Keratinocyte (primary cell): ENCODE data around the gene PAPOLA. TPM values are rescaled to one million over a fixed set of nuclear protein-coding genes. Genes with fewer than 3 reads are reported as not detected.

Source experiments
- DNase-seq: peaks from one replicate; pipeline ENCODE4 v3.0.0-alpha.2; 2011; ENCODE audit warnings: low read depth, missing footprints, low spot score
- FAIRE-seq: peaks from 2 replicates; lab custom pipeline; 2011; peaks lifted over from hg19 to GRCh38; lab: Jason Lieb, UNC
- H2AFZ ChIP-seq: 2 replicates; pipeline ENCODE4 v1.6.0; 2012; ENCODE audit warnings: low read length, control low read depth, inconsistent platforms; ENCODE audit not compliant: control insufficient read depth
- H3K27ac ChIP-seq: 2 replicates; pipeline ENCODE4 v1.5.1; 2011; ENCODE audit warnings: low read length; ENCODE audit not compliant: control insufficient read depth, insufficient read depth
- H3K27me3 ChIP-seq: 3 replicates; pipeline ENCODE4 v1.6.0; 2011; ENCODE audit warnings: low read length; ENCODE audit not compliant: control insufficient read depth, insufficient read depth; ENCODE audit errors: extremely low read depth
- H3K36me3 ChIP-seq, 2 experiments: 2 replicates in 1 of 2; 3 replicates in 1 of 2; pipeline ENCODE4 v1.5.1; 2011; ENCODE audit warnings: low read length in 2 of 2, mild to moderate bottlenecking in 1 of 2; ENCODE audit not compliant: control insufficient read depth in 2 of 2, insufficient read depth in 2 of 2; ENCODE audit errors: extremely low read depth in 1 of 2
- H3K4me1 ChIP-seq: 3 replicates; pipeline ENCODE4 v1.5.1; 2011; ENCODE audit warnings: low read length; ENCODE audit not compliant: control insufficient read depth, insufficient read depth; ENCODE audit errors: extremely low read depth
- H3K4me2 ChIP-seq: 3 replicates; pipeline ENCODE4 v1.6.0; 2011; ENCODE audit warnings: low read depth, low read length; ENCODE audit not compliant: control insufficient read depth, insufficient read depth; ENCODE audit errors: extremely low read depth
- H3K4me3 ChIP-seq, 3 experiments: fragments of 200-600 bp in 1 of 3; sonication (generic) in 1 of 3; 2 replicates in 2 of 3; 3 replicates in 1 of 3; pipeline ENCODE4 v1.5.1; 2011 to 2016; ENCODE audit warnings: low read length in 3 of 3, mild to moderate bottlenecking in 3 of 3, control low read depth in 2 of 3, inconsistent platforms in 1 of 3, low read depth in 1 of 3, mixed read lengths in 1 of 3, mixed run types in 1 of 3, moderate library complexity in 1 of 3; ENCODE audit not compliant: control insufficient read depth in 2 of 3, insufficient read depth in 2 of 3; ENCODE audit errors: extremely low read depth in 1 of 3
- H3K79me2 ChIP-seq: 2 replicates; pipeline ENCODE4 v1.6.0; 2012; ENCODE audit warnings: low read length; ENCODE audit not compliant: control insufficient read depth, insufficient read depth
- H3K9ac ChIP-seq: 3 replicates; pipeline ENCODE4 v1.6.0; 2011; ENCODE audit warnings: low read length; ENCODE audit not compliant: control insufficient read depth, insufficient read depth; ENCODE audit errors: extremely low read depth
- H3K9me1 ChIP-seq: 3 replicates; pipeline ENCODE4 v1.6.0; 2011; ENCODE audit warnings: low read length; ENCODE audit not compliant: control insufficient read depth, insufficient read depth; ENCODE audit errors: extremely low read depth
- H3K9me3 ChIP-seq: 2 replicates; pipeline ENCODE4 v1.5.1; 2012; ENCODE audit warnings: low read depth, low read length; ENCODE audit not compliant: control insufficient read depth
- H4K20me1 ChIP-seq: 3 replicates; pipeline ENCODE4 v1.6.0; 2011; ENCODE audit warnings: low read length; ENCODE audit not compliant: control insufficient read depth, insufficient read depth; ENCODE audit errors: extremely low read depth
- EZH2 ChIP-seq: IDR thresholded peaks from one replicate; pipeline ENCODE4 v1.6.1; 2012; ENCODE audit warnings: inconsistent platforms, mild to moderate bottlenecking, low read length, moderate library complexity
- dilution Hi-C: fragments of 300-500 bp; cut with MboI; formaldehyde crosslinking; loops from one replicate; pipeline ENCODE4 v1.7.0; 2020; ENCODE audit warnings: low sequenced_read_pairs; ENCODE audit not compliant: extremely low pct_ligation_motif_present
- polyA plus RNA-seq, 5 experiments: library from polyadenylated mRNA; depleted of rRNA in 3 of 5; stranded (reverse) in 3 of 5; stranded (forward) in 1 of 5; unstranded in 1 of 5; fragments of >200 nt; gene quantifications; 1 replicate in 1 of 5; 2 replicates in 3 of 5; 3 replicates in 1 of 5; pipeline versions ENCODE4 v1.2.1 to v1.2.3, GENCODE V29; 2011 to 2012; ENCODE audit warnings: missing spikeins in 2 of 5, low read depth in 1 of 5, low replicate concordance in 1 of 5
- TF ChIP-seq, protein P1 (sequence below), 3 experiments: IDR thresholded peaks in 1 of 3; conservative IDR thresholded peaks in 1 of 3; optimal IDR thresholded peaks in 1 of 3; 2 replicates in 2 of 3; 3 replicates in 1 of 3; pipeline versions ENCODE3 to v1.5.1; 2011; ENCODE audit warnings: low read length in 3 of 3, mild to moderate bottlenecking in 3 of 3, moderate library complexity in 2 of 3, control low read depth in 1 of 3, inconsistent platforms in 1 of 3; ENCODE audit not compliant: insufficient read depth in 2 of 3; ENCODE audit errors: extremely low read depth in 1 of 3

The PAPOLA gene
- polyA plus RNA-seq, 1 donor (not counting 4 experiments of a cell fraction or from before 2014, with no cell fraction given): 154 TPM

DNA sequence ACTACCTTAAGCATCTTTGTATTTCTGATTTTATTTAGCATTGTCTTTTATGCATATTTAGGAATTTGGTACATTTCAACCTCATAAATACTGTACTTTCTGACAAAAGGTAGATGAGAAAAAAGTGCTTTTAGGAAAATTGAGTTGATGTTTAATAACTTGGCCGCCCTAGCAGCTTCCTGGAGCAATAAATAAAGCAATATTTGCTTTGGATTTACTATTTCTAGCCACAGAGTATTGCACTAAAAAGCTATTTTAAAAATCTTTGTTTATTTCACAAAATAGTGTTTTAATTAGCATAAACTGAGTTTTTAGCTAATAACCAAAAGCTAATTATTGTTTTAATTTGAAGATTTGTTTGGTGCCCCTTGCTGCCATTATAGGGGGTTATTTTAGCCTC is 9.5 kb downstream of the PAPOLA start:
- Histone ChIP-seq H2AFZ (no peak overlapping the region), H3K79me2 (peaks cover 98% of the 10 kb centered on the region), H4K20me1 (peaks cover 21% of the 10 kb centered on the region), H3K27me3 (no peaks in the 10 kb centered on the region), H3K4me1 (peaks cover 6% of the 10 kb centered on the region), H3K27ac (no peak overlapping the region), H3K4me3 (no peak overlapping the region), H3K9me1 (no peaks in the 10 kb centered on the region), H3K4me2 (no peak overlapping the region), H3K9ac (no peak overlapping the region), H3K9me3 (no peaks in the 10 kb centered on the region), H3K36me3 (no peaks in the 10 kb centered on the region)
- DNase-seq (no peak), FAIRE-seq (no peak)
- dilution Hi-C loops: no loop called here
- TF ChIP-seq EZH2: no peak
- TF ChIP-seq, protein P1, sequence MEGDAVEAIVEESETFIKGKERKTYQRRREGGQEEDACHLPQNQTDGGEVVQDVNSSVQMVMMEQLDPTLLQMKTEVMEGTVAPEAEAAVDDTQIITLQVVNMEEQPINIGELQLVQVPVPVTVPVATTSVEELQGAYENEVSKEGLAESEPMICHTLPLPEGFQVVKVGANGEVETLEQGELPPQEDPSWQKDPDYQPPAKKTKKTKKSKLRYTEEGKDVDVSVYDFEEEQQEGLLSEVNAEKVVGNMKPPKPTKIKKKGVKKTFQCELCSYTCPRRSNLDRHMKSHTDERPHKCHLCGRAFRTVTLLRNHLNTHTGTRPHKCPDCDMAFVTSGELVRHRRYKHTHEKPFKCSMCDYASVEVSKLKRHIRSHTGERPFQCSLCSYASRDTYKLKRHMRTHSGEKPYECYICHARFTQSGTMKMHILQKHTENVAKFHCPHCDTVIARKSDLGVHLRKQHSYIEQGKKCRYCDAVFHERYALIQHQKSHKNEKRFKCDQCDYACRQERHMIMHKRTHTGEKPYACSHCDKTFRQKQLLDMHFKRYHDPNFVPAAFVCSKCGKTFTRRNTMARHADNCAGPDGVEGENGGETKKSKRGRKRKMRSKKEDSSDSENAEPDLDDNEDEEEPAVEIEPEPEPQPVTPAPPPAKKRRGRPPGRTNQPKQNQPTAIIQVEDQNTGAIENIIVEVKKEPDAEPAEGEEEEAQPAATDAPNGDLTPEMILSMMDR (optimal IDR thresholded peaks at IDR 0.05 in 1 of 3, IDR thresholded peaks at IDR 0.05 in 1 of 3, conservative IDR thresholded peaks at IDR 0.05 in 1 of 3; ENCODE audit: extremely low read depth in 1 of 3, insufficient read depth in 2 of 3, low read length in 3 of 3): no peak

GRCh38 chr14:96512122-96512521 is 9.9 kb downstream of the PAPOLA start:
- Histone ChIP-seq H3K9ac (no peak overlapping the region), H3K79me2 (peaks cover 98% of the 10 kb centered on the region), H2AFZ (no peak overlapping the region), H3K4me2 (no peak overlapping the region), H3K9me1 (no peaks in the 10 kb centered on the region), H4K20me1 (peaks cover 21% of the 10 kb centered on the region), H3K9me3 (no peaks in the 10 kb centered on the region), H3K36me3 (no peaks in the 10 kb centered on the region), H3K4me3 (no peak overlapping the region), H3K27ac (no peak overlapping the region), H3K27me3 (no peaks in the 10 kb centered on the region), H3K4me1 (peaks cover 6% of the 10 kb centered on the region)
- dilution Hi-C loops: no loop called here
- FAIRE-seq (no peak), DNase-seq (no peak)
- TF ChIP-seq, protein P1 (optimal IDR thresholded peaks at IDR 0.05 in 1 of 3, IDR thresholded peaks at IDR 0.05 in 1 of 3, conservative IDR thresholded peaks at IDR 0.05 in 1 of 3; ENCODE audit: extremely low read depth in 1 of 3, insufficient read depth in 2 of 3, low read length in 3 of 3): no peak
- no peak for TF ChIP-seq EZH2
